Kasumi-1 (cell line): Measurements from ENCODE around the gene GLDN.

Source experiments
- DNase-seq, 2 experiments: peaks; one replicate each; lab custom pipeline; 2025; lab: John Stamatoyannopoulos, UW

Gene GLDN

DNA sequence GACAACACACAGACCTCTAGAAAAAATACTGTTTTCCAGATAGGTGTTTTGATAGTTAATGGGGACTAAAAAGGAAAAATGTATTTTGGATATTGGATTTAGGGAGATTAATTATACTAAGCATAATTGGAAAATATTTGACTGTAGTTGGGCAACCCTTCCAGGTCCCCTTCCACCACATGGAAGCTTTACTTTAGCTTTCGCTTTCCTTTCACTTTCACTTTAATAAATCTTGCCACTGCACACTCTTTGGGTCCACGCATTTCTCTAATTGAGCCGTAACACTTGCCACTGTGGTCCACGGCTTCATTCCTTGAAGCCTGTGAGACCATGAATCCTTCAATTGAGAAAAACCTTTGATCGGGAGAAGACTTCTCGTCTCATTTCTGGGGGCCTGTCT is 15.5 kb downstream of the GLDN start:
- DNase-seq = no peak

DNA sequence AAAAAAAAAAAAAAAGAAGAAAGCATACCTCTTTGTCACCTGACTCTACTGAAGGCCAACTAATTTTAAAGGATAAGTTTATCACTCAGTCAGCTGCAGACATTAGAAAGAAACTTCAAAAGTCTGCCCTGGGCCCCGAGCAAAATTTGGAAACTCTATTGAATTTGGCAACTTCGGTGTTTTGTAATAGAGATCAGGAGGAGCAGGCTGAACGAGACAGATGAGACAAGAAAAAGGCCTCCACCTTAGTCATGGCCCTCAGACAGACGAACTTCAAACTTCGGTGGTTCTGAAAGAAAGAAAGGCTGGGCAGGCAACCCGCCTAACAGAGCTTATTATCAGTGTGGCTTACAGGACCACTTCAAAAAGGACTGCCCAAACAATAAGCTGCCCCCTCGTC is 18.5 kb downstream of the GLDN start:
- DNase-seq = no peak

- DNase-seq = no peak
These were observed 21.9 kb downstream of the GLDN start for GRCh38 chr15:51363383-51363782.

- no peak for DNase-seq
These were observed 24.0 kb downstream of the GLDN start for GRCh38 chr15:51365417-51365816.

DNA sequence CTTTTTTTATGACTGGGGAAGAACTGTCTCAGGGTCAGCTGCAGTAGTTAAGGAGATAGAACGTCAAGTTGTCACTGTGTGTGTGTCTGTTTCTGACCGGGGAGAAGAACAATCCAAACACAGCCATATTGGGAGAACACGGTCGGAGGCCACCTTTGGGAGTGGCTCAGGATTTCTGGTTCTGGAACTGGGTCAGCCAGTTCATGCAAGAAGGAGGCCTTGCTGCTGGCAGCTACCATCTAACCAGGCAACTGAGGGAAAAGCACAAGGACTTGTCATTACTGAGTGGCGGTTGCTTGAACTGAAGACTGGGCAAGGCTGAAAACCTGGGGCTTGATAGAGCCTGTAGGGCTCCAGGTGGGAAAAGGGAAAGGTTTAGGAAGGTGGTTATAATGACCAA is 24.6 kb downstream of the GLDN start:
- no peak for DNase-seq

DNA sequence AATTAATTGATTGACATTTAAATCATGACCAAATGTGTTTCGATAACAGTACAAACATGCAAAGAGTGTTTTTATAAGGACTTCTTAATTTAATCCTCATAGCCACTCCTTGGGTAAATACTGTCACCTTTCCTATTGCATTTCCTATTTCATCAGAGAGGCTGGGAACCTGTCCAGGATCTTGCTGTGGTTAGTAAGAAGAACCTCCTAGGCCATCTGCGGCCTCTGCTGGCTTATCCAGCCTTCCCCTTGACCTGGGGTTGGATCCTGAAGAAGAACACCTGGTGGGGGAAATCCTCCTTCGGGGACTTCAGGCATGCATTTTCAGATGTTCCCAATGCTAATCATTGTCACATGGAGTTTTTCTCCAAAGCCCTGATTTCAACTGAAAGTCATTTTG is 25.5 kb downstream of the GLDN start:
- DNase-seq = no peak

DNA sequence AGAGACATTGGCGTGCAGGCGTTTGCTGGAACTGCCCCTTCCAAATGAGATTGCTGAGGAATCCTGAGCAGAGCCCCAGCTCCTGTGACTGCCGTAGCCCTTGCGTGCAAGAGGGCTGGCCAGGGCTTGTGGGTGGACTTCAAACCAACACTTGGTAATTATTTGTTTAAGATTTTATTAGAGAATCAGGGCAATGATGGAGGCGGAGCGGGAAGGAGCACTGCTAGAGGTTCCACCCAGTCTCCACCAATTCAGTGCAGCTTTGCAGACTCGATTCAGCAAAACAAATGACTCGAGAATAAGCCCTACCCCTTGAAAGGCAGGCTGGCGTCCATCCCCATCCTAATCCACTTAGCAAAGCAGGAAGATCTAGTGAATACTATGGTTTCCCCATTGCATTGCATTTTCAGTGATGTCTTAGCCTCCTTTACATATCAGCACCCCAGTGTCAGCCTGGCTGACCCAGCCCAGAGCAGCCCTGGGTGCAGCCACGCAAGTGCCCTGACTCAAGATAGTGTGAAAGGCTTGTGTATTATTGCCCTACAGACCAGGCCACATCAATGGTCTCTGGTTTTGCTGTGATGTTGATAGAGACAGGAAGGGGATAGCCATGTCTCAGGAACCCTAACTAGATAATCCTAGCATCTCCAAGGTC is 26.0 kb downstream of the GLDN start:
- no peak for DNase-seq

DNA sequence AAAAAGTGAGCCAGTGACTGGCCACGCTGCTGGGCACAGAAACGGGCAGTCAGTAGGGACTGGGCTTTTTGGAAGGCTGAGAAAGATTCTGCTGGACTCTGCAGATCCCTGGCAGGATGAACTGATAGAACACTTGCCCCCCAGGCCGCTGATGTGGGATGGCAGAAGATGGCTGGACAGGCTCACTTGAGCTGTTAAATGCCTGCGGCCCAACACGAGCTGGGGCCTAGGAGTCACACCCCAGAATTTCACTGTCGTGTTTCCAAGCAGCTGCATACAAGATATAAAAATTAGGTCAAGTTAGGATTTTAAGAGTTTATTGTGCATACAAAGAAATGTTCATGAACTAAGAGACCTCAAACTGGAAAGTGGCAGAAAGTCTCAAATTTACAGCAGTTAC is 26.9 kb downstream of the GLDN start:
- DNase-seq = no peak

GRCh38 chr15:51368751-51369450 is 27.4 kb downstream of the GLDN start:
- DNase-seq = no peak

- no peak for DNase-seq
These were observed 28.0 kb downstream of the GLDN start for GRCh38 chr15:51369451-51369761.

GRCh38 chr15:51371266-51371665 is 29.8 kb downstream of the GLDN start:
- no peak for DNase-seq

GRCh38 chr15:51374131-51374530 is 32.7 kb downstream of the GLDN start:
- DNase-seq = no peak

GRCh38 chr15:51375966-51376640 is 34.6 kb downstream of the GLDN start:
- DNase-seq = no peak

GRCh38 chr15:51377038-51377786 is 35.8 kb downstream of the GLDN start:
- no peak for DNase-seq

DNA sequence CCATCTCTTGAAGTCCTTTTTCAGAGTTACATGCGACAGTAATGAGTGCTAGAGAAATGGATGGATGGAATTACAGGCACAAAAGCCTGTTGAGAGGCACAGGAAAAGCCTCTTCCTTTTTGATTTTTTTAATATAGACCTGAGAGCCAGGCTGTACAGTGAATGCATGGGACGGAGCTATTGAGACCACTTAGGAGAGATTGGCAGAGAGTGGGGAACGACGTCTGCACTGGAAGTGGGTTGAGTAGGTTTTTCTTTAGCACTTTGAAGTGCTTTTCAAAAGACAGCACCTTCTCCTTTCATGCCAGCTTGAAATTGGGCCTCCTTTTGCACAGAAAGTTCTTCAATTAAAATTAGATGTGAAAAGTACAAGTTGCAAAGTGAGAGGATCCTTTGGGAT is 37.0 kb downstream of the GLDN start:
- no peak for DNase-seq

DNA sequence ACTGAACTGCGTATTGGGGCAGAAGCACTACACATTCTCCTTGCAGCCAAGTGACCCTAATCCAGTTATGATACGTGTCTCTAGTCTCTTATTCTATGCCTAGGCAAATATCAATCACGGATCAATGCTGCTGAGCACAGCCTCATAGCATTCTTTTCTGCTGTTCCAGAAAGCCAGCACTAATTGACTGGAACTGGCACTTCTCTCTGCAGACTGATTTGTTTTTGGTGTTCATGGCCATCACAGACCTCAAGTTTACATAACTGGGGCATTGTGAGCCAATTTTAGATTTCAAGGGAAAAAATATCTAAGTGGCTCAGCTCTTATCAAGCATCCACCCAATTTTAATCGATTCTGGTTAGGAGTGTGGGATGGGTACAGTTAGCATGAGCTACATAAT is 37.9 kb downstream of the GLDN start:
- no peak for DNase-seq

DNA sequence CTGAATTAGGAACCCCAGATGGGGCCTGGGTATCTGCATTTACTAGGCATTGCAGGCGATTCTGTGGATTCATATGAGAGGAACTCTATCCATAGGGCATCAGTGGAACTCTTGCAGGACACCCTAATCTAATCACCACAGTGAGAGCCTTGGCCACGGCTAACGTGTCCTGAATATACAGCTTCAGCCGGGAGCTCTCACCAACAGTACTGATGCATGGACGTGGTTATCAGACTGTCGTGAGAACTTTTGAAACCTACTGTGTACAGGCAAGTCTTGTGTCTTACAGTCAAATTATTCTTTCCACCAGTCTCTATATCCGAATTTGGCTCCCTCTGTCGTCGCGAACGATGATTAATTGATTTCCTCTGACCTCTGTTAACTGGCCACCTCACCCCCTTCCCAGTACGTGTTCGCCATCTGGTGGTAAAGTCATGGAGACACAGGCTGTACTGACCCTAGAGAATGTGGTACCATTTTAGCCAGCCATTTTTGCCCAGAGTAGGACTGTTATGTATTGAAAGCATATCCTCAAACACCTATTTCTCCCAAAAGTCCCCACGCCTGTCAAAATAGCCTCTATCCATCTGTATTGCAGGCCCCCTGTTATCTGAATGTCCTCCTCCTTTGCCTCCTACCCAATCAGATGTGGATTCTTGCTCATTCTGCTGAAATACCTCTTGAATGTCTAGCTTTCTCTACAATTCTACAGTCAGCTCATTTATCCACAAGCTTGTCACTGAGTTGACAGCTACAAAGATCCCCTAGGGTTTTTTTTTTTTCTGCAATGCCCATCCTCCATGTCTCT is 39.7 kb downstream of the GLDN start:
- peak; percentile 62 to 74 for DNase-seq

- DNase-seq = peak; percentile 51 to 65
These were observed 41.3 kb downstream of the GLDN start for GRCh38 chr15:51382787-51383186.

DNA sequence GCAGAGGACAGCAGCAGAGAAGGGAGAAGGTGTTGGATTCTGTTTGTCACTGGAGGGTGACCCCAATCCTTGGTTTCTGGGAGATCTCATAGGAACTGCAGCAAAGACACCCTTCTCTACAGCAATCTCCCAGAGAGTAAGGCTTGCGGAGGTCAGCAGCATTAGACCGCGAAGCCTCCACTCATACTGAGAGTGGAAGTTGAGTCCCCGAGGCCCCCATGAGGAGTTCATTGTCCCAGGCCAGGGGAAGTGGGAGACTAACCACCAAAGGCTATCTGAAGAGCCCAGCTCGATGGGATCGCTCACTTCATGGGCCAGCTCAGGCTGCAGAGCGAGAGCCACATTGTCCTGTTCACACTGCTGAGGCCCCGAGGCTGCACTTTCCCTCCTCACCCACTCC is 44.6 kb downstream of the GLDN start:
- DNase-seq = no peak

DNA sequence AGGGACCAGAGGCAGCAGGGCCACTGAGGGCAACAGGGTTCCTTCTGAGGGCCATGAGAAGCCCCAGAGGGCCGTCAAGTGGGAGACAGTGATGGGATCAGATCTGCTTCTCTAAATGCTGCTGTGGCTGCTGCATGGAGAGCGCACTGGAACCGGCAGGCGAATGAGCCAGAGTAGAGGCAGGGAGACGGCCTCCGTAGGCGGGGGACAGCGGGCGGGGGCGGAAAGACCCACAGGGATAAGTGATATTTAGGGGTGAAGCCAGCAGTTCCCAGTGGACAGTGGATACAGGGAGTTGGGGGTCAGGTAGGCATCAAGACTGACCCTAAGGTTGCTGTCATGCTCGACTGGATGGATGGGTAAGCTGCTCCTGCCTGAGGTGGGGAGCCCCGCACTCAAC is 45.0 kb downstream of the GLDN start:
- no peak for DNase-seq

DNA sequence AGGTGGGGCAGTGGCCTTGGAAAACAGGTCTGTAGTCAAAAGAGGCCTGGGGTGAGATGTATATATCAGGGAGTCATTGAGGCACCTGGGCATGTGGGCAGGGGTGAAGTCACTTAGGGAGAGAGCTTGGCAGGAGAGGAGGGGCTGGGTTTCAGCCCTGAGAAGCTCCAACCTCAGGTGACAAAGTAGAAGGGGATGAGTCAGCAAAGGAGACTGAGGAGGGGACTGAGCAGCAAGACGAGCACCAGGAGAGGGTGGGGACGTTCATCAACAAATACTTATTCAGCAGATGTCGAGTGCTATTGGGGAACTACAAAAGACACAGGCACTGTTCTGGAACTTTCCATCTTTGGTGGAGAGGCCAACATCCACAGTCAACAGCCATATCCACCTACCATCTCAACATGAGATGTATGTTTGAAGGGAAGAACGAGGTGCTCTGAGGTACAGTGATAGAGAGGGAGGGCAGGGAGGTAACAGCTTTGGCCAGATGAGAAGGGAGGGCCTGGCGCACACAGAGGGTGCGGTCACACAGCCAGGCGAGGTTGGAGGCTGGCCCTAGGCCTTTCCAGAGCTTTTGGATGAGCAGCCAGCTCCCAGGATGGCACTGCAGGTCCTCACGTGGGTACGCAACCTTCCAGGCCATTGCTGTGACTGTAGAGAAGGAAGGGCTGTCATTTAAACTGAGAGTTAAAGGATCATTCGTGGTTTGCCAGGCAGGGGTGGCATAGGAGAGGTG is 45.7 kb downstream of the GLDN start:
- no peak for DNase-seq
